ENCODE data around the gene PNPLA8.
A peak's percentile ranks its signal among the peaks of the same experiment; 100 is the strongest.
"Not testable (repeated sequence)": the region's sequence is repeated elsewhere in the genome, so short reads cannot be mapped to it uniquely, and the experiment has no call there.

The PNPLA8 gene

DNA sequence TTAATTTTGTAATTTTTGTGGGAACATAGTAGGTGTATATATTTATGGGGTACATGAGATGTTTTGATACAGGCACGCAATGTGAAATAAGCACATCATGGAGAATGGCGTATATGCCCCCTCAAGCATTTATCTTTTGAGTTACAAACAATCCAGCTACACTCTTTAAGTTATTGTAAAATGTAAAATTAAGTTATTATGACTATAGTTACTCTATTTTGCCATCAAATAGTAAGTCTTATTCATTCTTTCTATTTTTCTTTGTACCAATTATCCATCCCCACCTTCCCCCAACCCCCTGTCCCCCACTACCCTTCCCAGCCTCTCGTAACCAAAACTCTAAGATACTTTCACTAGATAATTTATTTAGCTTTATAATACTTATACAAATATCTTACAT lies 7.8 kb upstream of the PNPLA8 start:
- no peak for DNase-seq (ENCODE audit: low read depth in 3 of 3)

DNA sequence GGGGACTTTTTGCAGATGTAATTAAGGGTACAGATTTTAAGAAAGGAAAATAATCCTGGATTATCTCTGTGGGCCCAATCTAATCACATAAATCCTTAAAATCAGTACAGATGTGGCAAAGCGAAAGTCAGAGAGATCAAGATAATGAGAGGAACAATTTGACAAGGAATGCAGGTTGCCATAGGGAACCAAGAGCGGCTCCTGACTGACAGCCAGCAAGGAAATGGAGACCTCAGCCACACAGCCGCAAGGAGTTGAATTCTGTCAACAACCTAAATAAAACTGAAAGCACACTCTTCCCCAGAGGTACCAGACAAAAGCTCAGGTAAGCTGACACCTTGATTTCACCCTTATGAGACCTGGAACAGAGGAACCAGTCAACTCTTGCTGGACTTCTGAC lies 3.4 kb upstream of the PNPLA8 start:
- DNase-seq (ENCODE audit: low read depth in 3 of 3): no peak

DNA sequence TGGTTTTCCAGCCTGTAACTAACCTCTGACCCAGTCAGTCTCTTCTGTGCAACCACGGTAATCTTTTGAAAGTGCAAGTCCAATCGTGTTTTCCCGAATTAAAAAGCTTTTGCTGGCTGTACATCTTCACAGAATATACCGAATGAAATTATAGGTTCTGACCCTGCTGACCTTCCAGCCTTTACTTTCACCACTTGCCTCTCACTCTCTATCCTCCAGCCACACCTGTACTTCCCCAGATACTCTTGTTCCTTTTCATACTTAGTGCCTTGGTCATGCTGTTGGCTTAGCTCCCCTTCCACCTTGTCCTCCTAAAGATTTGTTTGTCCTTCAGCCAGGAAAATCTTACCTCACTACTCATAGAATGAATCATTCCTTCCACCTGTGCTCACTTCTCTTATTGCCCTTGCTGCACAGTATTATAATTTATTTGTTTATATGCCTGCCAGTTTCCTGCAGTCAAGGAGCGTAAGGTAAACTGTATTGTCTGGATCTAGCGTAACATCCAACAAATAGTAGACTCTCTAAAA lies 2.3 kb upstream of the PNPLA8 start:
- no peak for DNase-seq (ENCODE audit: low read depth in 3 of 3)

GRCh38 chr7:108526768-108527017 lies 758 bp upstream of the PNPLA8 start:
- DNase-seq (ENCODE audit: low read depth in 3 of 3): no peak

DNA sequence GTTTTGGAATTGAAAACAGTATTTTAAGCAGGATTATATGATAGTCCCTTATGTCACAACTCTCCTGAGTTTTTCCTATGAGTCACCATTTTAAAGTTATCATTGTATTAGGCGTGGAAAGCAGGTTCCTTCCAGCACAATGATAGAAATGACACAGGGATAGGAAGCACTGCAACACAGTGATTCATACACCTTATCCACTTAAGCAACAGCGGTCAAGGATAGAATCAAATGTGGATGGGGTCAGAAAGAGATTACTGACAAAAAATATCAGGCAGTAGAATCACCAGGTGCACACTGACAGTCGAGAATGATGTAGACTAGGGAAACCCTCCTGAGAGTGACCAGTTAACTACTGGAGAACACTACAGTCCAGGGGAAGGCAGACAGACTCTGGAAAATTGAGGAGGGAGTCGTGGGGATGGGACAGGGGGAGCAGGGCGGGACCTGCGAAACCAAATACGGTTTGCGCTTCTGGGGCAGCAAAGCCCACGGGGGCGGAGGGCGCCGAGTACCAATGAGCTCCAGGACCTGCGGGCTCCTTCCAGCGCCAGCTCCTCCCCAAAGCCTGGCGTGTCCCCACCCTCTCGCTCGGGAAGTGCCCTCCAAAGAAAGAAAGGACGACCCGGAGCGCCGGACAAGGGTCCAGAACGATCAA lies 479 bp downstream of the PNPLA8 start:
- peak in 1 of 3 experiments; percentile 33 for DNase-seq (ENCODE audit: low read depth in 3 of 3)

GRCh38 chr7:108522780-108523179 lies 3.2 kb downstream of the PNPLA8 start:
- no peak for DNase-seq (ENCODE audit: low read depth in 3 of 3)

DNA sequence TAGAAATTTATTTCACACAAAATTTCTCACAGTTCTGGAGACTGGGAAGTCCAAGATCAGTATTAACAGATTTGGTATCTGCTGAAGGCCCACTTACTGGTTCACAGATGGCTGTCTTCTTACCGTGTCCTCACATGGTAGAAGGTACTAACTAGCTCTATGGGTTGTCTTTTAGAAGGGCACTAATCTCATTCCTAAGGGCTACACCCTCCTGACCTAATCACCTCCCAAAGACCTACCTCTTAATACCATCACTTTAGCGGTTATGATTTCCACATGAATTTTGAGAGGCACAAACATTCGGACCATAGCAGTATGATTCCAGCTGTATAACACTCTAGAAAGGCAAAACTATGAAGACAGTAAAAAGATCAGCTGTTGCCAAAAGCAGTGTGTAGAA lies 8.0 kb downstream of the PNPLA8 start:
- no peak for DNase-seq (ENCODE audit: low read depth in 3 of 3)

- DNase-seq (ENCODE audit: low read depth in 3 of 3): no peak
These were observed 10.3 kb downstream of the PNPLA8 start for GRCh38 chr7:108515630-108516029.

DNA sequence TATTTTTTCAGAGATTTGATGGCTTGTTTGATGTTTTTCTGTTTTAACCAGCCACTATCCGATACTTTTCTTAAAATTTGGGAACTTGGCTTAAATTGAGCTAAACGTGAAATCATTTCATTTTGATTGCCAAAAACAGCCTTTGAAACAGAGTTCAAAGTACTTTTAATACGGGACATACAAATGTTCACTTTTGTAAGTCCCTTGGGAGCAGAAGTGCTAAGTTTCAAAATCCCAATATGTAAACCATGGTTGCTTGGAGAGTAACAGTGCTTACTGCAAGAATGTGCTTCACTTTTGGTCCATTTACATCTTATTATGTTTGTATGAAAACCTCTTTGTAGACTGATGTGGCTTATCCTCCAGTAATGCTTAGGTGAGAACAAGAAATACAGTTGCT lies 10.9 kb downstream of the PNPLA8 start:
- no peak for DNase-seq (ENCODE audit: low read depth in 3 of 3)

- DNase-seq (ENCODE audit: low read depth in 3 of 3): no peak
These were observed 14.0 kb downstream of the PNPLA8 start for GRCh38 chr7:108511939-108512338.

- not testable (repeated sequence) for DNase-seq (ENCODE audit: low read depth in 3 of 3)
These were observed 21.4 kb downstream of the PNPLA8 start for GRCh38 chr7:108504576-108504975.

DNA sequence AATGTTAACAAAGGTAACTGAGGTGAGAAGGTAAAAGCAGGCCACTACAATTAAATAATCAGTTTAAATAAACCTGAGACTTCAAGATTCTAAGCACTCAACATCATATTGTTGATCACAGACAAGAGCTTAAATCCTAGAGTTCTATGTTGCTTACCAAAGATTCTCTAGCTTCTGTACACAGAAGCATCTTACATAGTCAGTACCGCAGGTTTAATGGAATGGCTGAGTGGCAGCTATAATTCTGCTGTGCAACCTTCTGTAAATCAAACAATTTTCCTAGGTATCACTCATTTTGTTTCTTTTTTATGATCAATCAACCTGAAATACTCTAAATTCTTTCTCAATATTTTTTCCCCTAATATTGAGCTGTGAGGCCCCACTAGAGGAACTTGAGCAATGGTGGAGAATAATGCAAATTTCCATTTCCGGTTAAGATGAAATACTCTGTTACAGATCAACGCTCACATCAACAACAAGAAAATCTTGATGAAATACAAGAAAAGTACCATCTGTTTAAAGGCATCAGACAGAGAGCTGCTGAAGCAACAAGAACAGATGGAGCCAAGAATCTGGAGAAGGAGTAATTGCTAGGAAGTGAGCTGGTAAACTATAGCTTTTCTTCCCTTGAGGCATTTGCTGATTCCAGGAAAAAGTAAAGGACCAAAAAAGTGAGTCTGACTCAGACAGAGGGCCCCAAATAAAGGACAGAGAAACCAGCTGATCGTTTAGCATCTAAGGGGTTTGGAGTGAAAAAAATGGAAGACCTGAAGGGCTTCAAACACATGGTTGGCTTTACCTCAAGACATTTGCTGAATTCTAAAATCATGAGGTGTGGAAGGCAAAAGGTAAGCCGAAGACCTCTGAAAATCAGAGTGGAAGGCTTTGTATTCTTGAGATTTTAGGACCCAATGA lies 22.6 kb downstream of the PNPLA8 start:
- no peak for DNase-seq (ENCODE audit: low read depth in 3 of 3)

DNA sequence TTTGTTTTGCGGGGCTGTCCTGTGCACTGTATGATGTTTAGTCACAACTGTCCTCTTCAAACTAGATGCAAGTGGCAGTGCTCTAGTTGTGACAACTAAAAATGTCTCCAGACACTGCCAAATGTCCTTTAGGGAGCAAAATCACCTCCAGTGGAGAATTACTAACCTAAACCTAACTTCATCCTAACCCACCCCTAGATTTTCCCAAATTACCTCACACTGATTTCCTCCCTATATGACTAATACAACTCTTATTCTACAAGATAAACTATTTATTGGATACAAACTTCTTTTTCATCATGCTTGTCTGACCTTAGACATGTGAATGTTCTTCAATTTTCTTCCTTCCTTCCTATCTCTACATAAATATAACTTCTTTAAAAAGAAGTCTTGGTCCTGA lies 26.4 kb downstream of the PNPLA8 start:
- DNase-seq (ENCODE audit: low read depth in 3 of 3): no peak

DNA sequence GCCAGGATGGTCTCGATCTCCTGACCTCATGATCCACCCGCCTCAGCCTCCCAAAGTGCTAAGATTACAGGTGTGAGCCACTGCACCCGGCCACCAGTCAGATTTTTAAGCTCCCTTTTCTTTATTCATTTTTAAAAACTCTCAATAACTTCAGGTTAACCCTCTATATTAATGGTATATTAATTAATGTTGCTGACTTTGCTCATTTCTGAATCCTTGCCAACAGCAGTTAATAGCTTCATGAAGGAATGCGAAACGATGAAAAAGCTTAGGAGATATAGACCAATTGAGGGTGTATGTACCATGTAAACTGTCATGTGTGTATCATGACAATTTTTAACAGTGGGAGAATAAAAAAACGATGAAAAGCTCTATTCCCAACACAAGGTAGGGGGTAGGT lies 27.5 kb downstream of the PNPLA8 start:
- DNase-seq (ENCODE audit: low read depth in 3 of 3): no peak

DNA sequence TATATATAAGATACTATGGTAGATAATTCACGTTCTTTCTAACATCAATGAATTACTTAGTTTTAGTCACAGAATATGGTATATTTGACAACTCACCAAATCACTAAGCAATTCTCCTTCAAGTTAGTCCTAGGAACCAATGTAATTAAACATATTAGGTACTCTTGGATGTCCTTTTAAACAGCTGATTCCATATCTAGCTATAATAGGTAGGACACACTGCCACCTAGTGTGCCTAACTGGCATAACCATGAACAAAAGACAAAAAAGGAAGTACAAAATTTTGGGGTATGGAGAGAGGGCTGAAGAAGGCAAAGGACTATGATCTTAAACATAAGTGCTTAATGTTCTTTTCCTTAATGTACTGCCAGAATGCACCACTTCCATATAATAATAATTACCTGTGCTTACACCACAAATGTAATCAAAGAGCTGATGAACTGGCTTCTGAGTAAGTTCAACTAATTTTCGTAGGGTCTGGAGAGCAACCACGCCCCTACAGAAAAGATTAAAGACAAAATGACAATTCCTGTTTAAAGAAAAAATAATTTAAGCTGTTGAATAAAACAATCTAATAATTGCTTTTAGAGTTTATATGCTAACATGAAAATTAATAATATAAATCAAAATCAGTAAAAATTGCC lies 28.7 kb downstream of the PNPLA8 start:
- peak in 1 of 3 experiments; percentile 4 for DNase-seq (ENCODE audit: low read depth in 3 of 3)

- no peak for DNase-seq (ENCODE audit: low read depth in 3 of 3)
These were observed 33.2 kb downstream of the PNPLA8 start for GRCh38 chr7:108492742-108493141.

- DNase-seq (ENCODE audit: low read depth in 3 of 3): no peak
These were observed 37.0 kb downstream of the PNPLA8 start for GRCh38 chr7:108488768-108489538.

DNA sequence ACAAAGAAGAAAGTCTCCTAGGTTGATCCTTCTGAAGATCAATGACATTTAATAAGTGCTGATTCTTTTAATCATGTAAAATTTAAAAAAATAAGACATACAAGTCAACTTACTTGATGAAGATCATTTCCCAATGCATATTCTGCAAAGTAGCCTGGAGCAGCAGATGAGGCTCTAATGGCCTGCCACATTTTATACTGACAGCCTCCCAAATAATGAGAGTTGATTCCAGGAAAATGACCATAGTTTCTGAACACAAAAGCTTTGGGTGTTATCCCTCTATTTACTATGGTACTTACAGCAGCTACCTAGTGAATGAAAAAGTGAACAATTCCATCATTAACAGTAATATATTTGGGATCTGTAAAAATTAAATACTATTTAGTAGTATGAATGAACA lies 38.3 kb downstream of the PNPLA8 start:
- no peak for DNase-seq (ENCODE audit: low read depth in 3 of 3)

DNA sequence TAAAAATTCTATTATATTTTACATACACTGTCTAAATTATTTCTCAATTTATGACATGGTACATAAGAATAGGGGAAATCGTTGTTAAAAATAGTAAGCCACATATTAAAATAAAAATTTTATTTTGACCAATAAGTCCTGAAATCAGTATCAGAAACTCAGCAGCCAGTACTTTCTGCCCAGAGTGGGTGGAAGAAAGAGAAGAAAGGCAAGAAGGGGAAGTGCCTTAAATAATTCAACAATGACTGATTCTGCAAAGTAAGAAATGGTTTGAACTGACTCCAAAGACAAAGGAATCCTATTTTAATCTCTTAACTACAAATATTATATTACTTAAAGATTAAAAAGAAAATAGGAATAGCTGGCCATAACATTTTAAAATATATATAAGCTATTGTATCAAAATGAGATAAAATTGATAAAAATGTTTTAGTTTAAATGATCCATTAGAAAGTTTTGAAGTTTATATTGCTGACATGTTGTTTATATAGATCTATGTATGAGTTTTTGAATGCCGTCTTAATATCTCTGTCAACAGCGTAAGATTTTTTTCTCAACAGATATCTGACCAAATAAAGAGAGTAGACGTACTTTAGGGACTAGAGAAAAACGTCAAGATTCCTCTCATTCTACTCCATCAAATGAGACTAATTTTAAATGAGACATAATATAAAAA lies 39.5 kb downstream of the PNPLA8 start:
- no peak for DNase-seq (ENCODE audit: low read depth in 3 of 3)

DNA sequence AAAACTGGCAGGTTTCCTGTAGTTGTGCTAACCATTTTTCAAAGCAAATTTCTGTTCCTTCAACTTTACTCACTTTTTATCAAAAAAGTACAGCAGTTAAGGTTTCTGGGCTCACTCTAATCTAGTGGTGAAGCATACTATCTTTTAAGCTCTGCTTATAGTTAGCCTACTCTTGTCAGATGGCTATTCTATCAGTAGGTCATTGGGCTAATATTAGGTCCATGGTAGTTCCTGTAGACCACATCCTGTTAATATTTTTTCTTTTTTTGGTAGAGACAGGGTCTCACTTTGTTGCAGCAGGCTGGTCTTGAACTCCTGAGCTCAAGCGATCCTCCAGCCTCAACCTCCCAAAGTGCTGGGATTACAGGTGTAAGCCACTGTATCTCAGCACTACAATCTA lies 41.8 kb downstream of the PNPLA8 start:
- no peak for DNase-seq (ENCODE audit: low read depth in 3 of 3)

DNA sequence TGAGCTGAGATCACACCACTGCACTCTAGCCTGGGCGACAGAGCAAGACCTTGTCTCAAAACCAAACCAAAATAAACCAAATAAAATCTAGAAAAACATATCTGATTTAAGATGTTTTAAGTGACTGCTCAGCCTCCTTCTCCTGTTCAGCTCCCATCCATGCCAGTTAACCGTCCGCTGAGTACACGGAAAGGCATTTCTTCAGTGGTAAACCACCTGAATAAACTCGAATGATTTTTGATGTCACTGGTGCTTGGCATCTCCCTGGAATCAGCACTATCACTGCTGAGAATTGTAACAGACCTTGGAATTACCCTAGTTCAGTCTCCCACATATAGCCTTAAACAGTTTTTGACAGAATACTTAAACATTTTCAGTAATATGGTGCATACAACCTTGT lies 45.6 kb downstream of the PNPLA8 start:
- no peak for DNase-seq (ENCODE audit: low read depth in 3 of 3)
